ENCODE data around the gene UBR2.
"Not testable (repeated sequence)": the region's sequence is repeated elsewhere in the genome, so short reads cannot be mapped to it uniquely, and the experiment has no call there.

The UBR2 gene

DNA sequence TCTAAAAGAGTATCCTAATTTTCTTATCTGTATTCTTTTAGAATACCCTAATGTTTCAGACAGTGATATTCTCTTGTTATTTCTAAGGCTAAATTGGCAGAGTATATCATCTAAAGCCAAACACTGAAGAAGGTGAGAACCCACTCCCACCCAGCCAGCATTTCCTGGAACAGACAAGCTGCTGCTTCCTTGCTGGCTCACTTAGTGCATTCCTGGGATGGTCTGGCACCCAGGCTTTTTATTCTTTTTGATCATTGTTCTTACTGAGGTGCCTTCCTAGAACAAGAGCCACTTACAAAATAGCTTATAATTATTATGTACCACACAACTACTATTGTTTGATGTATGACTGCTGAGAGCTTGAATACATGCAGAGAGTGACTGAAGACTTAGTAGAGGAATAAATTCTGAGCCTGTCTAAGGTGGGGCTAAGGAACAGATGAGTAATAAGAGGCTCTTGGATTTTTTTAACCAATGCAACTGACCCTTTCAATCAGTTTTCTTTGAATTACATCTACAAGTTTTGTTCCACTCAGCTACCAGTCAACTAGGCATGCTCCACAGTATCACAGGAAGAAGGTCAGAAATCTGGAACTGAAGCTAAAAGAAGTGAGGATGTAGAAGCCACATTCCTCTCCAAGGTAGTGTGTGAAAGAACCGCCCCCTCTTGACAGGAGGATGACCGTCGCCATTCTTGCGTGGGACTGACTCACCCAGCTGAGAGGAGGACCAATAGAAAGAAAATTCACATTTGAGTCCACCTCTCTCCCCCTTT, 128.5 kb downstream of the UBR2 start:
- DNase-seq (ENCODE audit: low spot score), result no peak

DNA sequence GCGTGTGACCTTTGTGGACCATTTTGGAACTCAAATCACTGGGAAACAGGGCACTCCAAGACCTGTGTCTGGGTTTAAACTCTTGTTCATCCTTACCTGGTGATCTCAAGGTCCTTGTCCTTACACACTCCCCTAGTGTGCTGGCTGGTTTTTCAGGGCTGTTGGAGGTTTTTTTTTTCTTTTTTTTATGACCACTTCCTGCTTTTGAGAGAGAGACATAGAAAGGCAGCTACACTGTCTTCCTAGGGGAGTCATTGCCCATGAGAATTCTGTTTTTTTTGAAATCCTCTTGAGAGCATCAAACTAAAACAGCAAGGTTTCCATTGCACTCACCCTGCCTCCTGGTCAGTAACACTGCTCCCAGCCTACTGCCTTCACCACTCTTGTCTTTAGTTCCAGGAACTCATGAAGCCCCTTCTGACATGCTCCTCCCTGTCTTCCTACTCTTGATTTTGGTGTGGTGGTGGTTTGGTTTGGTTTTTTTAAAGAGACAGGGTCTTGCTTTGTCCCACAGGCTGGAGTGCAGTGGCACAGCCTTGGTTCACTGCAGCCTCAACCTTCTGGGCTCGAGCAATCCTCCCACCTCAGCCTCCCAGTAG, 130.0 kb downstream of the UBR2 start:
- no peak for DNase-seq (ENCODE audit: low spot score)

DNA sequence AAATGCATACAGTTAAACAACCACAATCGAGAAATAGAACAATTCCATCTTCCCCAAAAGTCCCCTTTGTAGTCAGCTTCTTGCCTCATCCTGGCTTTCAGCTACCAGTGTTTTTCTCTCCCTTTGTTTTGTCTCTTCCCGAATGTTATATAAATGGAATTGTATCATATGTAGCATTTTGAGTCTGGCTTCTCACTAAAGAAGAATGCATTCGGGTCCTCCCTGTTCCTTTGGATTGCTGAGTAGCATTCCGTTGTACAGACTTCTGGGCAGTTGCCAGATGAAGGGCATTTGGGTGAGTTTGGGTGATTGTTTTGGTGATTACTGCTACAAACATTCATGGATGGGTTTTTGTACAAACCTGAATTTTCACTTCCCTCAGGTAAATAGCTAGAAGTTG, 130.8 kb downstream of the UBR2 start:
- no peak for DNase-seq (ENCODE audit: low spot score)

DNA sequence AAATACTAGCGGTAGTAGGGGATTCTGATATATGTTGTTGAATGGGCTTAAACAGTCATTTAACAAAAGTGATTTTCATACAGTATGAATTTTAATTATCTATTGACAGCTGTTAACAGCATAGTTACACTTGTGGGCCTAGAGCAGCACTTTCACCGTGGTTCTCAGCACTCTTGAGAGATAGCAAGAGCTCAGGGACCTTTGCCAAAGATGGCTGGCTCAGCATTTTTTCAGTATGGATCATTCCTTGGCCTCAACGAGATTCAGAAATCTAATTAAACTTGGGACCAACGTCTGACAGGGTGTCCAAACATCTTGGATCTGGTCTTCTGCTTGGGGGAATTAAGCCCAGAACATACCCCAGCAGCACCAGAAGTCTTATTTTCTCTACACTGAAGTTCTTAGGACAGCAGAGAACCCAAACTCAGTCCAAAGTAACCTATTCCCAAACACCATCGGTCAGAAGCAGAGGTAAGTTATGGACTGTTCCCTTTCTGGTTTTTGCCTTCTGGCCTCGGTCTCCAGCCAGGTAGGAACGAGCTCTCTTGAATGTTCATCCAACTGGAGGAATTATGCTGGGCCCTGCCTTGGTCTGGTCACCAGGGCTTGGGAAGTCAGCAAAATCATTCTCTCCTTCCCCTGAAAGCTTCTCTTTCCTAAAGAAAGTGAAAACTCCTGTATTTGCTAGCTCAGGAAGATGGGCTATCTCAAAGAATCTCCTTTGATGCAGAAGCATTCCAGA, 132.9 kb downstream of the UBR2 start:
- DNase-seq (ENCODE audit: low spot score), result no peak

DNA sequence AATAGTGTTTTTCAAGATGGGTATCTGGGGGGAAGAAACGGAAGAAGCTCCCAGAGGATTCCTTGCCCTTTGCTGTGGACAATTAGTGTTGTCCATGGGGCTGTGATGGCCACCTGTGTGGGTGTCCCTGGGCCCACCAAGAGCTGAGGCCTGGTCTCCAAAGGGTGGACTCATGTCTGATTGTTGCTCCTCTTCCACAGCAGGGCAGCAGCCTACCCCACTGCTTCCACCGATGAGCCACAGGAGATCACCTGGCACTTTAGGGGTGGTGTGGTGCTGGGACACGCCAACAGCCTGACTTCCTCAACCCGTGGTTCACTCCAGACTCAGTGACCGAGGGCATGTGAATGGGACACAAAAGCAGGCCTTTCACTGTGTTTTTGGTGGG, 133.4 kb downstream of the UBR2 start:
- DNase-seq (ENCODE audit: low spot score), result no peak

DNA sequence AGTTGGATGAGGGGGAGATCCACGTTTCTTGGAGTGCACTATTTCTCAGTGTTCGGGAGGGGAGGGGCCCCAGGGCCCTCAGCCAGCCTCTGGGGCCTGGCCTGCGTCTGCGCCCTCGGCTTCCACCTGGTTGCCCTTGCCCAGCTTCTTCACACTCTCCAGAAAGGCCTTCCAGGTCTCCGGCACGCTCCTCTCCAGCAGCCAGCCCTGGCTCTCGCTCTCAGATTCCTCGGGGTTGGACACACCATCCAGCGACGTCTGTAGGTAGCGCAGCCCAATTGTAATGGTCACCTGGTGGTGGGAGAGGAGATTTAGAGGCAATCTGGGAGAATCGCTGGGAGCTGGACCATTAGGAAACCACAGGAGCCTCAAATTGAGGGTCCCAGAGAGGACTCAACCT, 134.4 kb downstream of the UBR2 start:
- DNase-seq (ENCODE audit: low spot score), result no peak

DNA sequence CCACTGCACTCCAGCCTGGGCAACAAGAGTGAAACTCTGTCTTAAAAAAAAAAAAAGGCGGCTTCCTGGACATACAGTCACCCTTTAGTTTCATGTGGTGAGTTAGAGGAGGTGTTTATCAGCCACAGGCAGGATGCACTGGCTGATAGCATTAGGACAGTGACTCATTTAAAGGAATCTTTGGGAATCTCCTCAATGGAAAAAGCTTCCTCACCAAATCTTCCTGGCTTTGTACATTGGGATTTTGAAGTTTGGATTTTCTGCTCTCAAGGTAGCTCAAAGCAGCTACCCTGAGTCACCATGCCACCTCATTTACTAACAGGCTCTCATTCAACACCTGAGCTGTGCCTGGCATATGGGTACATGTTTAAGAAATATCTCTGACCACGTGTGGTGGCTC, 138.4 kb downstream of the UBR2 start:
- DNase-seq (ENCODE audit: low spot score), result no peak

DNA sequence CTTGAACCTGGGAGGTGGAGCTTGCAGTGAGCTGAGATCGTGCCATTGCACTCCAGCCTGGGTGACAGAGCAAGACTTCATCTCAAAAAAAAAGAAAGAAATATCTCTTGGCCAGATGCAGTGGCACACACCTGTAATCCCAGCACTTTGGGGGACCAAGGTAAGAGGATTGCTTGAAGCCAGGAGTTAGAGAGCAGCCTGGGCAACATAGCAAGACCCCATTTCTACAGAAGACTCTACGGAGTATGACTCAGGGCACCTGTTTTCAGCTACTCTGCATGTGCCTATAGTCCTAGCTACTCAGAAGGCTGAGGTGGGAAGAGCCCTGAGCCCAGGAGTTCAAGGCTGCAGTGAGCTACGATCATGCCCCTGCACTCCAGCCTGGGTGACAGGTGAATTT, 139.0 kb downstream of the UBR2 start:
- not testable (repeated sequence) for DNase-seq (ENCODE audit: low spot score)

DNA sequence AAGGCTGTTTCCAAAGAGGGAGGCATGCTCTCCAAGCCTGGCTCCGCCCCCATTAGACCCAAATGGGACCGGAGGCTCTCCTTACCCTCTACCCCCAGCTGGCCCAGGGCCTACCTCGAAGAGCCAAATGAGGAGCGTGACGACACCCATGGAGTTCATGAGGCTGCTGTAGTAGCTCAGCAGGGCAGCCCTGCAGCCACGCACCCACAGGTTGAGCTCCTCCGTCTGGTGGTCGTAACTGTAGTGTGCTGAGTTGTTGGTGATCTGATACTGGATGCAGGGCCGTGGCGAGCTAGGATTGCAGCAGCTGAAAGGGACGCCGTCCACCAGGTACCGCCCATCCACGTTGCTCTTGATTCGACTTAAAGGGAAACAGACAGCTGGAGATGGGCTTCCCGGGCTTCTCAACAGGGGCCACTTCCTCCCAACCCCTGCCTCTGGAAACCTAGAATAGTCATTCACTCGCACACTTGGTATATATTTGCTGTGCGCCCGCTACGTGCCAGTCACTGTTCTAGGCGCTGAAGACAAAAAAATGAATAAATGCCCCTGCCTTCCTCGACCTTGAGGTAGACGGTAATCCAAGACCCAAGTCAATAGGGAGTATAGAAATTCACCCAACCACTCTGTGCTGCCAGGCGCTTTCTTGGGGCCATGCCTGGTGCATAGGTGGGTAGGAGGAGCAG, 140.6 kb downstream of the UBR2 start:
- peak; percentile 77 for DNase-seq (ENCODE audit: low spot score)

DNA sequence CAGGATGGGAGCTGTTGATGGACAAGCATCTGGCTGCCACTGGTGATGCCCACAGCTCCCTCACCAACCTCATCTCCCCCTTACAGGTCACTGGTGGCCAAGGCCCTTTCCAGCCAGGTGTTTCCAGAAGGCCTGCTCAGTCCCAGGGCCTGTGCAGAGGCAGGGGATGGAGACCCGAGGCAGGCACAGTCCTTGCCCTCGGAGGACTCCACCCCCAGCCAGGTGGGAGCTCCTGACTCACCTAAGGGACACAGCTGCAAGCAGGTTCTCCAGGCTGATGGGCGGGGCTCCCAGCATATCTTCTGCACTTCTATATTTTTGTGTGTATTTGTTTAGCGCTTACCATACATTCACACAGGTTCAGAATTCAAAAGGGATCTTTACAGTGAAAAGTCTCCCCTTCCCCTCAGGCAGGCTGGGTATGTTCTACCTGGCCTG, 141.1 kb downstream of the UBR2 start:
- DNase-seq (ENCODE audit: low spot score), result no peak

DNA sequence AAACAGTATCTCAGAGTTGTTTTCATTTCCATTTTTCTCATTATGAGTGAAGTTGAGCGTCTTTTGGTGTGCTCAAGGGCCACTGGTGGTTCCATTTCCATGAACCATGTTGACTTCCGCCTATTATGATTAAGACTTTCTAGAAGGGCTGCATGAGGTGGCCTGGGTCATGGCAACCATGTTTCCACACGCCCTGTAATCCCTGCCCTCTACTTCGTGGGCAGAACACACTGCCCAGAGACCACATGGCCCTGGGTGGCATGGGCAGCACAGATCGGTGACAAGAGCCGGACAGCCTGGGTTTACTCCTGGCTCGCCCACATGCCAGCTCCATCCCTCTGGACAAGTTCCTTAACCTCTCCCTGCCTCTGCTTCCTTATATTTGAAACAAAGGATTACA, 143.8 kb downstream of the UBR2 start:
- no peak for DNase-seq (ENCODE audit: low spot score)

DNA sequence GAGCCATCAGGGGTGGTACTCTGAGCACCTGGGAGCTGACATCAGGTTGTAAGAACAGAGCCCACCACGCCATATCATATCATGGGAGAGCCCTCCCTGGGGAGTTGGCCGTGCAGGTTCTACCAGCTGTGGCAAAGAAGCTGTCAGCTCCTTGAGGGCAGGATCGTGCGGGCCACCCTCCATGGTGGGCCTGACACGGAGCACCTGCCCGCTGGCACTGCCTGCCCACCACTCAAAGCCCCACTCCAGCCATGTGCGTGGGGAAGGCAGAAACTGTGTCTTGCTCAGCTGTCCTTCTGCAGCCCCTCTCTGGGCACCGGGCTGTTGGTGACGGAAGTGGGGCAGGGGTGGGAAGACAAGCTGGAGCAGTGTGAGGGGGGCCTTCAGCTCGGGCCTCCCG, 144.3 kb downstream of the UBR2 start:
- DNase-seq (ENCODE audit: low spot score), result no peak

DNA sequence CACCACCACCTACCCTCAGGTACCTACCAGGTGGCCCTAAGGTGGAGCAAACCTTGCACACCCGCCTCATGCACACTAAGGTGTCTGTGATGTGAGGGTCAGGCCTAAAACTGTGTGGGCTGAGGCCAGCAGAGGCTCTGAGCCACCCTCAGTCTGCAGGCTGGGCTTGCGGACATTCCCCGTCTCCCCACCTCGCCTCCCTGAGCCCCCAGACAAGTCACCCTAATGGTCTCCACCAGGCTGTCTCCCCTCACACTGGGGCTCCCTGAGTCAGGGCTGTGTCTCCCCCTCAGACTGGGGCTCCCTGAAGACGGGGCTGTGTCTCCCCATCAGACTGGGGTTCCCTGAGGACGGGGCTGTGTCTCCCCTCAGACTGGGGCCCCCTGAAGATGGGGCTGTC, 146.0 kb downstream of the UBR2 start:
- DNase-seq (ENCODE audit: low spot score), result no peak

DNA sequence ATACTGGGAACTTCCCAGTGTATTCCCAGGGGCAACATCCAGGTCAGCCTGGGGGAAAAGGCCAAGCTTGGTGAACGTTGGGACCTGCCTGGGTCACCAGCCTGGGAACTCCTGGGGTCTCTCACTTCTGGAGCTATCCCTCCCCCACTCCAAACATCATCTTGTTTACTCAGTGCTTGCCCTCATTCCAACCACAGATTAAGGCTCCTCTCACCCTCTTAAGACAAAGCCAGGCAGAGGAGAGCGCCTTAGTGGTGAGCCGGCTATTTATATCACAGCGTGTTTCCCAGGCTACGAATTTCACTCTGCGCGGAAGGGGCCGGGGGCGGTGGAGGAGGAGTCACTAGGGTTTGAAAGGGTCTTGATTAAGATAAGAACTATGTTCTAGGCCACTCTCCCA, 146.5 kb downstream of the UBR2 start:
- DNase-seq (ENCODE audit: low spot score), result no peak

DNA sequence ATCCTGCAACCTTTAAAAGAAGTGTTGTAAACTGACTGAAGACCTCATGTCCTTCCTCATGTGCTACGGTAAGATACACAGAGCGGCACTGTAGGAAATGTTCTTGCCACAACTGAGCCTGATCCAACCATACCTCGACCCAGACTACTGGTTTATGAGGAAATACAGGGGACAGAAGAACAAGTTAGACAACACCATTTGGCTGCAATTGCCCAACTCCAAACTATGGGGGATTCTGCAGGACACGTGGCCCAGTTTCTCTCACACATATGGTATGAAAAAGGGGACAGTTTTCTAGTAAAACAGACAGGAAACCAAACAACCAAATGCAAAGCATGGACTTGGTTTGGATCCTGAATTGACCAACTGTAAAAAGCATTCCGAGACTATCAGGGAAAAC, 148.1 kb downstream of the UBR2 start:
- no peak for DNase-seq (ENCODE audit: low spot score)

DNA sequence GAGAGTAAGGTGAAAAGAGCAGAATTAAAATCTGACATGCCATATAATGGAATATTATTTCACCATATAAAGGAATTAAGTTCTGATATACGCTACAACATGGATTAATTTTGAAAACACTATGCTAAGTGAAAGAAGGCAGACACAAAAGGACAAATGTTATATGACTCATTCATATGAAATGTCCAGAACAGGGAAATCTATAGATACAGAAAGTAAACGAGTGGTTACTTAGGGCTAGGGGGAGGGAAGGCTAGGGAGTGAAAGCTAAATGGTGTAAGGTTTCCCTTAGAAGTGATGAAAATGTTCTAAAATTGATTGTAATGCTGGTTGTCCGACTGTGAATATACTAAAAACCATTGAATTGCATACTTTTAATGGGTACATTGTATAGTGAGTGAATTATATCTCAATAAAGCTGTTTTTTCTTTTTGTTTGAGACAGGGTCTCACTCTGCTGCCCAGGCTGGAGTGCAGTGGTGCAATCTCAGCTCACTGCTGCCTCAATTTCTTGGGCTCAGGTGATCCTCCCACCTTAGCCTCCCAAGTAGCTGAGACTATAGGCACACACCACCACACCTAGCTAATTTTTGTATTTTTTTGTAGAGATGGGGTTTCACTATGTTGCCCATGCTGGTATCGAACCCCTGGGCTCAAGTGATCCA, 150.4 kb downstream of the UBR2 start:
- DNase-seq (ENCODE audit: low spot score), result no peak

DNA sequence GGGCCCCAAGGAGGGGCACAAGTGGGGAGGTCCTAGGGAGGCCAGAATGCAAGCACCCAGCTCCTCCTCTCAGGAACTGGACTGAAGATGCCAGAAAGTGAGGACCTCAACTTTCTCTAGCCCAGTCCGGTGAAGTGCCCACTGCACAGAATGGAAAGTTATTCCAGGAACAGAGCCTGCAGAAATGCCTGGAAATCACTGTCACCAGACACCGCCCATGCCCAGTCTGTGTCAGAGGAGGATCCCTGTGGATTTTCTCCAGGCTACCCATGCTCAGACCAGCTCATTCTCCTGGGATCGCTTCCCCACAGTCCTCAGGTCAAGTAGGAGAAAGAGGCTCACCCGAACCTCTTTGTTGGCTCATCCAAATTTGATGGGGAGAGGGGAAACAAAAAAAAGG, 152.0 kb downstream of the UBR2 start:
- no peak for DNase-seq (ENCODE audit: low spot score)

DNA sequence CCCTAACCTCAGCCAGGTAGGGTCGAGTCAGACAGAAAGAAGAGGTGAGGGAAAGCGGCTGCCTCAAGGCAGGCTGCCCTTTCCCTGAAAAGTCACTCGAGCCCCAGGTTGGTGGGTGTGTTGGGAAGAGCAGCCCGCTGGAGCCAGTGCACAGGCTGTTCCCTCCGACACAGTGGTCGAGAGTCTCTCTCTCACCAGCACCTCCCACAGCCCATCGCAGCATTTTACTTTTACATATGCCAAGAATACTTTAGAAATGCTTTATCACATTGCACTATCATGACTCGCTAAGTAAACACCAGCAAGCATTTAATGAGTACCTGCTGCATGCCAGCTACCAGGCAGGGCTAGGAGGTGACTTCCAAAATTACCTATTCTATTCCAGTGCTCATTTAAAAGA, 156.9 kb downstream of the UBR2 start:
- no peak for DNase-seq (ENCODE audit: low spot score)

DNA sequence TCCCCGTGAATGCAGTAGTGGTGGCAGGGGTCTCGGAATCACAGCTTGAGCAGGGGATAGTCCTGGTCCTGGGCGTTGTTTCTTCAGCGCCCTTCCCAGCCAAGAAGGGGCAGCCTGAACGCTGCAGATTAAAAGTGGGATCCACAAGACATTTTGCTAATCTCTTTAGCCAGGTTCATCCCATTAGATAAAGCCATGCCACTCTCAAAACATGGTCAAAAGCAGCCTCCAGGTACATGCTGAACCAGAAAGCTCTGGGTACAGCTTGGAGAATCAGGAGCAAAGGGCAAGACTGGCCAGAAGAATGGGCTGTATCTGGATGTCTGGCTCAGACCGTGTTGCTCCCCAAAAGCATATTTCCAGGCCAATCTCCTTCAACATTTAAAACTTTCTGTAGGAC, 158.7 kb downstream of the UBR2 start, which contains the start of gene PRPH2:
Gene PRPH2 (minus strand): TSS at position 101 of the 400 bp plus-strand sequence. CDS start 263 bp downstream, outside the sequence.
- no peak for DNase-seq (ENCODE audit: low spot score)

DNA sequence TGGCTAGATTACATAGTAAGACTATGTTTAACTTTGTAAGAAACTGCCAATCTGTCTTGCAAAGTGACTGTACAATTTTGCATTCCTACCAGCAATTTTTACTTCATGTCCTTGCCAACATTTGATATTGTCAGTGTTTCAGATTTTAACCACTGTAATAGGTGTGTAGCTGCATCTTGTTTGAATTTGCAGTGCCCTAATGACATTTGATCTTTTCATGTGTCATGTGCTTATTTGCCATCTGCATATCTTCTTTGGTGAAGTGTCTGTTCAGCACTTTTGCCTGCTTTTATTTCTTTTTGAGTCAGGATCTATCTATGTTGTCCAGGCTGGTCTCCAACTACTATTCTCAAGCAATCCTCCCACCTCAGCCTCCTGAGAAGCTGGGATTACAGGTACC, 161.0 kb downstream of the UBR2 start:
- DNase-seq (ENCODE audit: low spot score), result no peak

DNA sequence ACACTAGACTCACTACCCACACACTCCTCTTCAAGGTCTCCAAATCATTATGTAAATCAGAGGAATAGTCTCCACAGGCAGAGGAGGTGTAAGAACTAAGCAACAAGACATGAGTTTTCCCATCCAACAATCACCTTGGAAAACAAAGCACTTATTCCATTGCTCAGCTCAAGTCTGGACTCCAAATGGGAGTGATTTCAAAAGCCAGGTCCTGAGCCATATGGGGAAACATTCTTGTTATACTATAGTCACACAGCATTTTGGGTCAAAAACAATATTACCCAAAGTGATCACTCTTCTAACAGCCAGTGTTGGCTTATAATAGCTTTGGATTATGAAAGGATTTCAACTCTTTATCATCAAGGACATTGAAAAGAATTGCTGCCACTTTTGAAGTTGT, 162.2 kb downstream of the UBR2 start:
- no peak for DNase-seq (ENCODE audit: low spot score)

DNA sequence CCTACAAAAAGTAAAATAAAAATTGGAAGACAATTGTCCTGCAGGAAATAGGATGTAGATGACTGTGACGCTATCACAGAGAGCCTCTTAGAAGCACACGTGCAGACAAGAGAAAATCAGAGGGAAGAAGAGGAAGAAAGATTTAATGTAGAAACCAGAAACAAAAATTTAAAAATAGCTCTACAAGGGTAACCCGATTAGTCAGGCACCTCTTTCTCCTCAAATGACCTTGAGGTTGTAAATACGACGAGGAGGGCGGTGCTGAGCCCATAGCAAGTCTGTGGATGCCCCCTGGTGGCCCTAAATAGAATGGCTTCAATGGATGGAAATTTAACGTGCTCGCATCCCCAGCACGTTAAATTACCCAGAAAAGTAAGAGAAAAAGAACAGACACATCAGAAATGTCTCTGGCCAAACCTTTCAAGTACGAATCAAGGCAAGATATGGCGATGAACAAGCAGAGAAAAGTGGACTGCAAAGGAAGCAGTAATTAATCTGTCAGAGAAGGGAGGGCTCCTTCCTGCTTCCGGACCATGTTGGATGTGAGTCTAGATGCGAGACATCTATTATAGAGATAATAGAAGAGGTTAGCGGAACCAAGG, 162.8 kb downstream of the UBR2 start:
- peak; percentile 72 for DNase-seq (ENCODE audit: low spot score)
